ENCODE results near the gene KCNJ4.

The KCNJ4 gene

GRCh38 chr22:38461414-38462081 is 6.5 kb upstream of the KCNJ4 start (continued):
- no peak for TF ChIP-seq PRDM6 (tag by site-specific recombination; IDR thresholded peaks at IDR 0.05)
- peak; percentile 79 for TF ChIP-seq ZNF341 (tag by site-specific recombination; IDR thresholded peaks at IDR 0.05; ENCODE audit: low read depth)
- no peak for TF ChIP-seq ZNF549 (tag by site-specific recombination; IDR thresholded peaks at IDR 0.05)
- TF ChIP-seq MYNN (tag by site-specific recombination; IDR thresholded peaks at IDR 0.05; ENCODE audit: borderline replicate concordance), result peak; percentile 95
- no peak for TF ChIP-seq PRDM1 (tag by site-specific recombination; IDR thresholded peaks at IDR 0.05)
- no peak for TF ChIP-seq GFI1B (tag by site-specific recombination; IDR thresholded peaks at IDR 0.05)
- TF ChIP-seq ZNF184 (tag by site-specific recombination; IDR thresholded peaks at IDR 0.05), result peak; percentile 78; the same call in 1 of the 2 replicates
- no peak for TF ChIP-seq ZNF266 (tag by site-specific recombination; IDR thresholded peaks at IDR 0.05; ENCODE audit: low read depth)
- TF ChIP-seq ZNF16 (tag by site-specific recombination; IDR thresholded peaks at IDR 0.05; ENCODE audit: low read depth), result no peak
- no peak; the same call in 1 of the 2 replicates for TF ChIP-seq KLF1 (tag by site-specific recombination; IDR thresholded peaks at IDR 0.05)
- TF ChIP-seq ZNF707 (tag by site-specific recombination; IDR thresholded peaks at IDR 0.05), result no peak
- TF ChIP-seq ZNF639 (tag by site-specific recombination; IDR thresholded peaks at IDR 0.05), result peak; percentile 64; the same call in 1 of the 2 replicates
- no peak for TF ChIP-seq ZNF521 (tag by site-specific recombination; IDR thresholded peaks at IDR 0.05)
- TF ChIP-seq ZFP41 (tag by site-specific recombination; IDR thresholded peaks at IDR 0.05; ENCODE audit: borderline replicate concordance), result no peak
- no peak for TF ChIP-seq ATF2 (tag by site-specific recombination; IDR thresholded peaks at IDR 0.05; ENCODE audit: low read depth)
- TF ChIP-seq ZNF18 (tag by site-specific recombination; IDR thresholded peaks at IDR 0.05), result no peak
- TF ChIP-seq ZBTB44 (tag by site-specific recombination; IDR thresholded peaks at IDR 0.05), result peak; percentile 45; the same call in 1 of the 2 replicates
- no peak for TF ChIP-seq ZBTB7A (tag by site-specific recombination; IDR thresholded peaks at IDR 0.05; ENCODE audit: low read depth)
- TF ChIP-seq ZNF280C (tag by site-specific recombination; IDR thresholded peaks at IDR 0.05), result no peak
- no peak for TF ChIP-seq ZNF132 (tag by site-specific recombination; IDR thresholded peaks at IDR 0.05; ENCODE audit: borderline replicate concordance)
- TF ChIP-seq ZNF513 (tag by site-specific recombination; IDR thresholded peaks at IDR 0.05), result peak; percentile 27; the same call in 1 of the 2 replicates
- TF ChIP-seq ZNF623 (tag by site-specific recombination; IDR thresholded peaks at IDR 0.05), result no peak; the same call in 1 of the 2 replicates
- no peak for TF ChIP-seq ZNF510 (tag by site-specific recombination; IDR thresholded peaks at IDR 0.05; ENCODE audit: insufficient replicate concordance)
- TF ChIP-seq ZNF555 (tag by site-specific recombination; conservative IDR thresholded peaks at IDR 0.05), result no peak
- peak; percentile 61; the same call in 1 of the 2 replicates for TF ChIP-seq ZNF785 (tag by site-specific recombination; IDR thresholded peaks at IDR 0.05)
- peak; percentile 53; the same call in 1 of the 2 replicates for TF ChIP-seq KLF10 (tag by site-specific recombination; IDR thresholded peaks at IDR 0.05)
- TF ChIP-seq ZIC2 (tag by site-specific recombination; IDR thresholded peaks at IDR 0.05), result peak; percentile 76
- no peak for TF ChIP-seq ZNF600 (tag by site-specific recombination; IDR thresholded peaks at IDR 0.05)
